ENCODE measurements around the gene OSER1. TPM values are rescaled to one million over a fixed set of nuclear protein-coding genes. Genes with fewer than 3 reads are reported as not detected.

Gene OSER1
- total and polyA plus RNA-seq, 9 of the 15 experiments (the other 6 are each of a cell fraction or from before 2014, with no cell fraction given) = 15.5 to 57.3 (median 19.9) TPM

GRCh38 chr20:44167736-44168135, 42.8 kb downstream of the OSER1 start:
- Histone ChIP-seq H3K4me2 (ENCODE audit: insufficient read depth, low read length) (no peak overlapping the region), H2AFZ (ENCODE audit: low read depth, low read length) (no peak overlapping the region), H3K4me3 (no peak overlapping the region), H3K9me1 (ENCODE audit: control insufficient read depth, insufficient read depth, low read length) (no peaks in the 10 kb centered on the region), H3K4me1 (replicated peaks in 1 of 2; ENCODE audit: control insufficient read depth in 2 of 2, insufficient read depth in 2 of 2, low read length in 2 of 2) (peaks cover 0 to 2% of the 10 kb centered on the region in 2 experiments; a peak in 1 of 5 replicates), H3K9me3 (replicated peaks; ENCODE audit: control insufficient read depth, insufficient read depth, low read depth, low read length) (no peaks in the 10 kb centered on the region; the same call in 1 of the 2 replicates), H3K27ac (ENCODE audit: extremely low read depth, low read depth, low read length) (no peak overlapping the region), H3K9ac (ENCODE audit: insufficient read depth in 1 of 2, low read depth in 2 of 2, low read length in 2 of 2) (no peak overlapping the region), H4K20me1 (replicated peaks; ENCODE audit: control insufficient read depth, insufficient read depth, low read length) (no peaks in the 10 kb centered on the region), H3K36me3 (ENCODE audit: control insufficient read depth, insufficient read depth, low read length) (no peaks in the 10 kb centered on the region), H3K27me3 (ENCODE audit: control insufficient read depth in 2 of 2, insufficient read depth in 2 of 2, low read length in 2 of 2) (peaks cover 17 to 29% of the 10 kb centered on the region in 2 experiments; a peak in 4 of 5 replicates), H3K79me2 (ENCODE audit: control insufficient read depth, insufficient read depth, low read length) (no peaks in the 10 kb centered on the region)
- FAIRE-seq (no peak), DNase-seq (ENCODE audit: extremely low read depth in 1 of 4, low spot score in 3 of 4) (no peak), ATAC-seq (no peak)
- ChIA-PET POLR2A (interaction anchor here (1.0 kb wide), 1 partner anchor 22 kb away, joined by 3 read pairs; no protein-coding TSS in a partner anchor), CTCF (ENCODE audit: low intra/inter-chr PET ratio) (no interaction called here)
- no TSS peak for BruUV-seq (replicated peaks)
- intact Hi-C loops (cut with micrococcal nuclease) (no loop called here), in situ Hi-C loops (cut with MboI) (no loop called here)
- 0% methylated on average over 3 of the region's 3 CpGs for WGBS (ENCODE audit: insufficient coverage, low coverage, missing lambda C conversion rate)
- TF ChIP-seq THRAP3 (IDR thresholded peaks at IDR 0.05; ENCODE audit: borderline replicate concordance) (no peak), HDAC3 (IDR thresholded peaks at IDR 0.05; ENCODE audit: borderline replicate concordance, partially characterized antibody) (no peak), PHTF2 (CRISPR knock-in tag; IDR thresholded peaks at IDR 0.05) (no peak), THAP7 (CRISPR knock-in tag; IDR thresholded peaks at IDR 0.05) (no peak), NCOA1 (IDR thresholded peaks at IDR 0.05; ENCODE audit: low read depth) (no peak), ZKSCAN3 (CRISPR knock-in tag; IDR thresholded peaks at IDR 0.05) (no peak), MYC (IDR thresholded peaks at IDR 0.05; ENCODE audit: low read depth, low read length) (no peak), MYC (CRISPR knock-in tag; IDR thresholded peaks at IDR 0.05; ENCODE audit: borderline replicate concordance, low read depth) (no peak), RBM17 (IDR thresholded peaks at IDR 0.05; ENCODE audit: borderline replicate concordance, low read depth, low read length) (no peak), CBX1 (IDR thresholded peaks at IDR 0.05; ENCODE audit: low read depth) (no peak), HNRNPL (IDR thresholded peaks at IDR 0.05; ENCODE audit: low read depth, low read length) (no peak), ZBED1 (IDR thresholded peaks at IDR 0.05) (no peak), CCNT2 (IDR thresholded peaks at IDR 0.05; ENCODE audit: borderline replicate concordance, extremely low read depth, insufficient read length, low read depth, low read length) (no peak), DEAF1 (CRISPR knock-in tag; IDR thresholded peaks at IDR 0.05) (no peak)
